ENCODE measurements around the gene ZNF275.
"Not testable (repeated sequence)": the region's sequence is repeated elsewhere in the genome, so short reads cannot be mapped to it uniquely, and the experiment has no call there.

Gene ZNF275

GRCh38 chrX:153319295-153320046 is 14.5 kb upstream of the ZNF275 start:
- no peak for DNase-seq

DNA sequence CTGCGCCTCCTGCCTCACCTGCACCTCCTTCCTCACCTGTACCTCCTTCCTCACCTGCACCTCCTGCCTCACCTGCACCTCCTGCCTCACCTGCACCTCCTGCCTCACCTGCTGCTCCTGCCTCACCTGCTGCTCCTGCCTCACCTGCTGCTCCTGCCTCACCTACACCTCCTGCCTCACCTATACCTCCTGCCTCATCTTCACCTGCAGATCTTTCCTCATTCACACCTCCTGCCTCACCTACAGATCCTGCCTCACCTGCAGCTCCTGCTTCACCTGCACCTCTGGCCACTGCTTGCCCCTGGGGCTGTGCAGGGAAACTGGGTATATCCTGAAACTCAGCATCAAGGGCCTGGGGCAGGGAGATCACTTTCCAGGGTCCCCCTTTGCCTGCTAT is 13.9 kb upstream of the ZNF275 start:
- not testable (repeated sequence) for DNase-seq

- no peak for DNase-seq
Measured at GRCh38 chrX:153320555-153321184, 13.3 kb upstream of the ZNF275 start.

- DNase-seq: no peak
Measured at GRCh38 chrX:153321381-153322124, 12.4 kb upstream of the ZNF275 start, which contains the start of gene PNMA6F. Gene PNMA6F (minus strand): TSS chrX:153321767. CDS start chrX:153320674, 1,093 bp downstream.

- DNase-seq: no peak
Measured at GRCh38 chrX:153327561-153327960, 6.4 kb upstream of the ZNF275 start.

DNA sequence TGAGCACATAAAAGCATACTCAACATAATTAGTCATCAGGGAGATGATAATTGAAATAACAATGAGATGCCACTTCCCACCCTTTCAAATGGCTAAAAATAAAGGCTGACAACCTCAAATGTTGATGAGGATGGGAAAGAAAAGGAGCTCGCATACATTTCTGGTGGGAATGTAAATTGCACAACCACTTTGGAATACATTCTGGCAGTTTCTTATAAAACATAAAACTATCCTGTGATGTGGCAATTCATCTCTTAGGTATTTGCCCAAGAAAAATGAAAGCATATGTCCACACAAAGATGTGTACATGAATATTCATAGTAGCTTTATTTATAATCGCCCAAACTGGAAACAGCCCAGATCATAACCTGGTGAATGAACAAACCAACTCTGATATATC is 687 bp upstream of the ZNF275 start:
- DNase-seq: no peak

GRCh38 chrX:153334654-153335295 is 822 bp downstream of the ZNF275 start:
- no peak for DNase-seq

- DNase-seq: no peak
Measured at GRCh38 chrX:153336121-153336894, 2.4 kb downstream of the ZNF275 start.

- DNase-seq: no peak
Measured at GRCh38 chrX:153336988-153337387, 3.0 kb downstream of the ZNF275 start.

GRCh38 chrX:153338836-153339235 is 4.9 kb downstream of the ZNF275 start:
- no peak for DNase-seq

- no peak for DNase-seq
Measured at GRCh38 chrX:153339662-153340061, 5.7 kb downstream of the ZNF275 start.

- DNase-seq: no peak
Measured at GRCh38 chrX:153340111-153340510, 6.2 kb downstream of the ZNF275 start.

GRCh38 chrX:153342762-153343558 is 9.0 kb downstream of the ZNF275 start:
- DNase-seq: no peak

GRCh38 chrX:153343674-153344073 is 9.7 kb downstream of the ZNF275 start:
- no peak for DNase-seq

- DNase-seq: no peak
Measured at GRCh38 chrX:153347530-153347929, 13.6 kb downstream of the ZNF275 start.

DNA sequence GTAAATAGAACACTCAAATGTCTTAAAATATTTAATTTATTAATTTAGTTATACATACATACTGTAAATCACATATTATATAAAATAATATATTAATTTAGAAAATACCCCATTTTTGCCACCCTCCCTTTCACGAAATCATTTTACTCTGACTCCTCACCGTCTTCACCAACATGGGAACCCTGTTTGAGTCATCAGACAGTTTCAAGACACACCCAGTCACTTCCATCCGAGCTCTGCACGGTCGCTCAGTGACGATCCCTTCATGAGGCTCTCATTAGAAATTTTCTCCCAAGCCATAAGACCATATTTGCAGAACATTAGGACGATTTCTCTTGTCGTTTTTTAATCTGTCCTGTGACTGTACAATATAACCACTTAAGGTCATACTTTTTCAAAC is 14.5 kb downstream of the ZNF275 start:
- DNase-seq: no peak

- DNase-seq: no peak
Measured at GRCh38 chrX:153349952-153350351, 16.0 kb downstream of the ZNF275 start.

DNA sequence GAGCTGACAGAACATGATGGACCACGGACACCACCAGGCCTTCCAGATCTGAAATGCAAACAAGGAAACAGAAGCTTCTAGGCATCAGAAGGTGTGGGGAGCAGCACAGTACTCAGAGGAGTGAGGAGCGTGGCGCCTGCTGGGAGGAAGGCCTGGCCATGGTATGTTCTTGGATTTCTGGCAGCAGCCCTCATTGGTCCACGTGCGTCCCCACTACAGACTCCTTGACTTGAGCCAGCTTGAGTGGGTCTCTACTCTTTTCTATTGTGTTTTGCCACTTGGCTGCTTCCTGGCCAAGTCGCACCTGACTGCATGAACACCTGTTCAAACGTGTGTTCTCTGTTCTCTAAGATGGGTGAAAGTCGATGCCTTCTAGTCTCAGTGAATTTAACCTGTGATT is 18.0 kb downstream of the ZNF275 start:
- DNase-seq: no peak

GRCh38 chrX:153352858-153353257 is 18.9 kb downstream of the ZNF275 start:
- no peak for DNase-seq

DNA sequence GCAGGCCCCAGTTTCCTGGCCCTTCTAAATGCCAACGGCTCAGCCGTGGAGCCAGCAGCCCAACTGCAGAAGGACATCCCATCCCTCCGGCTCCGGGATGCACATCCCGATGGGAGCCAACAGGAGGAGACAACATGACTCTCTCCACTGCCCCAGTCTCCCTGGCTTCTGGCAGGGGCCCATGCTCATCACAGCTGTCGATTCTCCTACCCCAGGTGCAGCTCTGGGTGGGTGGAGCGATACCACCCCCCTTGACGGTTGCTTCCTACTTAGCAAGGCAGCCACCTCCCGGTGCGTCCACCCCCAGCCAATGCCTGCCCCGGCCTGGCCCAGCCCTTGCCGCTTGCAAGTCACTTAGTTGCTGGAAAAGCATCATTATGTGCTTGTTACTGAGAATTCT is 19.5 kb downstream of the ZNF275 start:
- no peak for DNase-seq

DNA sequence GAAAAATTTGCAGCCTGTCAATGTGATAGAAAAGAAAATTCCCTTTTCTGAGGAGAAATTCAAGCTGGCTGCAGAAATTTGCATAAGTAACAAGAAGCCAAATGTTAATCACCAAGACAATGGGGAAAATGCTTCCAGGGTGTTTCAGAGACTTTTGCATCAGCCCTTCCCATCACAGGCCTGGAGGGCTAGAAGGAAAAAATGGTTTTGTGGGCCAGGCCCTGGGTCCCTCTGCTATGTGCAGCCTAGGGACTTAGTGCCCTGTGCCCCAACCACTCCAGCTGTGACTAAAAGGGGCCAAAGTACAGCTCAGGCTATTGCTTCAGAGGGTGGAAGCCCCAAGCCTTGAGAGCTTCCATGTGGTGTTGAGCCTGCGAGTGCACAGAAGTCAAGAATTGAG is 23.9 kb downstream of the ZNF275 start:
- no peak for DNase-seq
